Neural cell (in vitro differentiated cells): ENCODE measurements around the gene HDAC9. TPM values are rescaled to one million over a fixed set of nuclear protein-coding genes. Genes with fewer than 3 reads are reported as not detected.

Experiments used
- H2AFZ ChIP-seq: fragments of 200-600, 300-800 bp; sonication (generic), shearing (Covaris generic); 2 replicates; pipeline ENCODE4 v1.6.0; 2014; ENCODE audit warnings: low read depth, mild to moderate bottlenecking, antibody characterized with exemption, low read length, moderate library complexity
- H3F3A ChIP-seq: fragments of 200-600 bp; shearing (Covaris generic); 2 replicates; pipeline ENCODE4 v1.6.1; 2016; ENCODE audit warnings: mild to moderate bottlenecking, moderate library complexity, mixed read lengths, antibody characterized with exemption, low read length; ENCODE audit not compliant: insufficient read depth, poor library complexity, severe bottlenecking
- H3K27ac ChIP-seq: fragments of 200-600, 300-800 bp; sonication (generic), shearing (Covaris generic); 2 replicates; pipeline ENCODE4 v1.5.1; 2014; ENCODE audit warnings: mild to moderate bottlenecking, low read length, moderate library complexity
- H3K27me3 ChIP-seq: fragments of 300-800, 200-600 bp; sonication (generic), shearing (Covaris generic); 2 replicates; pipeline ENCODE4 v1.6.0; 2014; ENCODE audit warnings: mild to moderate bottlenecking, low read depth, low read length, moderate library complexity; ENCODE audit not compliant: insufficient read depth
- H3K36me3 ChIP-seq: fragments of 300-800, 200-600 bp; sonication (generic), shearing (Covaris generic); 2 replicates; pipeline ENCODE4 v1.5.1; 2014; ENCODE audit warnings: mild to moderate bottlenecking, antibody characterized with exemption, low read length, moderate library complexity; ENCODE audit not compliant: insufficient read depth
- H3K4me2 ChIP-seq: fragments of 300-800, 200-600 bp; sonication (generic), shearing (Covaris generic); 2 replicates; pipeline ENCODE4 v1.6.0; 2014; ENCODE audit warnings: mild to moderate bottlenecking, low read length
- H3K4me3 ChIP-seq: fragments of 300-800, 200-600 bp; sonication (generic), shearing (Covaris generic); 2 replicates; pipeline ENCODE4 v1.5.1; 2014; ENCODE audit warnings: mild to moderate bottlenecking, low read length, moderate library complexity
- H3K79me2 ChIP-seq: fragments of 200-600 bp; shearing (Covaris generic); replicated peaks from 2 replicates; pipeline ENCODE4 v1.6.0; 2014; ENCODE audit warnings: mild to moderate bottlenecking, low read length, moderate library complexity; ENCODE audit not compliant: insufficient read depth
- H3K9ac ChIP-seq: fragments of 300-800, 200-600 bp; sonication (generic), shearing (Covaris generic); 2 replicates; pipeline ENCODE4 v1.6.1; 2016; ENCODE audit warnings: mild to moderate bottlenecking, low read length, mixed read lengths
- H3K9me2 ChIP-seq: fragments of 200-600 bp; shearing (Covaris generic); 2 replicates; pipeline ENCODE4 v1.6.1; 2016; ENCODE audit warnings: mild to moderate bottlenecking, low read length, mixed read lengths; ENCODE audit not compliant: insufficient read depth
- H3K9me3 ChIP-seq: fragments of 200-600, 300-800 bp; sonication (generic), shearing (Covaris generic); 2 replicates; pipeline ENCODE4 v1.6.1; 2016; ENCODE audit warnings: mild to moderate bottlenecking, mixed run types, low read length, moderate library complexity, mixed read lengths
- H4K20me1 ChIP-seq: fragments of 200-600 bp; shearing (Covaris generic); 2 replicates; pipeline ENCODE4 v1.6.1; 2016; ENCODE audit warnings: mild to moderate bottlenecking, mixed run types; ENCODE audit not compliant: insufficient read depth
- EP300 ChIP-seq: fragments of 450-650 bp; conservative IDR thresholded peaks from 2 replicates; pipeline ENCODE4 v1.6.1; 2014; ENCODE audit warnings: antibody characterized with exemption, mild to moderate bottlenecking, moderate library complexity; ENCODE audit not compliant: poor library complexity, severe bottlenecking
- EZH2 ChIP-seq: fragments of 200-600, 300-800 bp; shearing (Covaris generic), sonication (generic); IDR thresholded peaks from 2 replicates; pipeline ENCODE4 v1.6.1; 2014; ENCODE audit warnings: antibody characterized with exemption, low read length, borderline replicate concordance, mild to moderate bottlenecking; ENCODE audit not compliant: insufficient read depth, poor library complexity, severe bottlenecking
- MXI1 ChIP-seq: fragments of 450-650 bp; conservative IDR thresholded peaks from 2 replicates; pipeline ENCODE4 v1.6.1; 2014; ENCODE audit warnings: antibody characterized with exemption, mild to moderate bottlenecking; ENCODE audit not compliant: poor library complexity, severe bottlenecking
- POLR2AphosphoS5 ChIP-seq: IDR thresholded peaks from 2 replicates; pipeline ENCODE4 v1.6.1; 2012
- RAD21 ChIP-seq: fragments of 450-650 bp; conservative IDR thresholded peaks from 2 replicates; pipeline ENCODE4 v1.6.1; 2014; ENCODE audit warnings: antibody characterized with exemption, mild to moderate bottlenecking, moderate library complexity
- REST ChIP-seq: IDR thresholded peaks from 2 replicates; pipeline ENCODE4 v1.6.1; 2012; ENCODE audit warnings: borderline replicate concordance
- SMC3 ChIP-seq: fragments of 450-650 bp; conservative IDR thresholded peaks from 2 replicates; pipeline ENCODE4 v1.6.1; 2014; ENCODE audit warnings: antibody characterized with exemption, mild to moderate bottlenecking, moderate library complexity; ENCODE audit not compliant: poor library complexity
- TAF1 ChIP-seq: IDR thresholded peaks from 2 replicates; pipeline ENCODE4 v1.6.1; 2012; ENCODE audit warnings: low read depth
- polyA plus RNA-seq: library from polyadenylated mRNA; depleted of rRNA; stranded (reverse); fragments of >200 nt; gene quantifications from 2 replicates; pipeline ENCODE4 v1.2.3, GENCODE V29; 2014
- TF ChIP-seq, protein P1 (sequence below): fragments of 450-650 bp; IDR thresholded peaks from 2 replicates; pipeline ENCODE4 v1.5.1; 2014; ENCODE audit warnings: antibody characterized with exemption, mild to moderate bottlenecking, moderate library complexity; ENCODE audit not compliant: poor library complexity, severe bottlenecking

Gene HDAC9
- polyA plus RNA-seq, 1 donor from 2014 or later, result 15.9 TPM

DNA sequence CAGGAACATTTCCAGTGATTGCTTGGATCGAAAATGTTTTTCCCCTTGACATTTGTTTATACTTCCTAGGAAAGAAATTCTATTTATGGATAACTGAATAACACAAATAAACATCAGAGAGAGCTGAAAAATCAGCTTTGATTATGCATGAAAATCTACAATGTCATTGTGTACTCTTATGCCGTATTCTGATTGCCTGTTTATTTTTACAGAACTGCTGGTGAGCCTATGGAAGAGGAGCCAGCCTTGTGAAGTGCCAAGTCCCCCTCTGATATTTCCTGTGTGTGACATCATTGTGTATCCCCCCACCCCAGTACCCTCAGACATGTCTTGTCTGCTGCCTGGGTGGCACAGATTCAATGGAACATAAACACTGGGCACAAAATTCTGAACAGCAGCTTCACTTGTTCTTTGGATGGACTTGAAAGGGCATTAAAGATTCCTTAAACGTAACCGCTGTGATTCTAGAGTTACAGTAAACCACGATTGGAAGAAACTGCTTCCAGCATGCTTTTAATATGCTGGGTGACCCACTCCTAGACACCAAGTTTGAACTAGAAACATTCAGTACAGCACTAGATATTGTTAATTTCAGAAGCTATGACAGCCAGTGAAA, 500.4 kb downstream of the HDAC9 start:
- Histone ChIP-seq H3F3A (no peaks in the 10 kb centered on the region), H3K79me2 (no peaks in the 10 kb centered on the region), H4K20me1 (no peaks in the 10 kb centered on the region), H2AFZ (no peak overlapping the region), H3K36me3 (no peaks in the 10 kb centered on the region), H3K9ac (no peak overlapping the region), H3K4me2 (no peak overlapping the region), H3K9me3 (no peaks in the 10 kb centered on the region), H3K4me3 (no peak overlapping the region), H3K9me2 (no peaks in the 10 kb centered on the region), H3K27ac (no peak overlapping the region), H3K27me3 (no peaks in the 10 kb centered on the region)
- TF ChIP-seq TAF1 (no peak), POLR2AphosphoS5 (no peak), EZH2 (no peak)

DNA sequence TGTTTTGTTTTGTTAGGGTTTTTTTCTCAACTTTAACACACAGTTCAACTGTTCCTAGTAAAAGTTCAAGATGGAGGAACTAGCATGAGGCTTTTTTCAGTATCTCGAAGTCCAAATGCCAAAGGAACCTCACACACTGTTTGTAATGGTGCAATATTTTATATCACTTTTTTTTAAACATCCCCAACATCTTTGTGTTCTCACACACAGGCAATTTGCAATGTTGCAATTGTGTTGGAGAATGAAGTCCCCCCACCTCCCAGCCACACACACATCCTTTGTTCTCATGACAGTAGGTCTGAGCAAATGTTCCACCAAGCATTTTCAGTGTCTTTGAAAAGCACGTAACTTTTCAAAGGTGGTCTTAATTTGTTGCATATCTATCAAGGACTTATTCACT, 501.0 kb downstream of the HDAC9 start:
- no peak overlapping the region for H2AFZ ChIP-seq
- H3K9me2 ChIP-seq, result no peaks in the 10 kb centered on the region
- no peaks in the 10 kb centered on the region for H3K79me2 ChIP-seq
- no peak overlapping the region for H3K9ac ChIP-seq
- H3K9me3 ChIP-seq, result no peaks in the 10 kb centered on the region
- H3K4me2 ChIP-seq, result no peak overlapping the region
- H3F3A ChIP-seq, result no peaks in the 10 kb centered on the region
- no peaks in the 10 kb centered on the region for H3K27me3 ChIP-seq
- H3K36me3 ChIP-seq, result no peaks in the 10 kb centered on the region
- no peak overlapping the region for H3K4me3 ChIP-seq
- TF ChIP-seq EZH2 (no peak), MXI1 (no peak), RAD21 (no peak), SMC3 (no peak), POLR2AphosphoS5 (no peak), REST (no peak), TAF1 (no peak), EP300 (no peak)
- TF ChIP-seq, protein P1, sequence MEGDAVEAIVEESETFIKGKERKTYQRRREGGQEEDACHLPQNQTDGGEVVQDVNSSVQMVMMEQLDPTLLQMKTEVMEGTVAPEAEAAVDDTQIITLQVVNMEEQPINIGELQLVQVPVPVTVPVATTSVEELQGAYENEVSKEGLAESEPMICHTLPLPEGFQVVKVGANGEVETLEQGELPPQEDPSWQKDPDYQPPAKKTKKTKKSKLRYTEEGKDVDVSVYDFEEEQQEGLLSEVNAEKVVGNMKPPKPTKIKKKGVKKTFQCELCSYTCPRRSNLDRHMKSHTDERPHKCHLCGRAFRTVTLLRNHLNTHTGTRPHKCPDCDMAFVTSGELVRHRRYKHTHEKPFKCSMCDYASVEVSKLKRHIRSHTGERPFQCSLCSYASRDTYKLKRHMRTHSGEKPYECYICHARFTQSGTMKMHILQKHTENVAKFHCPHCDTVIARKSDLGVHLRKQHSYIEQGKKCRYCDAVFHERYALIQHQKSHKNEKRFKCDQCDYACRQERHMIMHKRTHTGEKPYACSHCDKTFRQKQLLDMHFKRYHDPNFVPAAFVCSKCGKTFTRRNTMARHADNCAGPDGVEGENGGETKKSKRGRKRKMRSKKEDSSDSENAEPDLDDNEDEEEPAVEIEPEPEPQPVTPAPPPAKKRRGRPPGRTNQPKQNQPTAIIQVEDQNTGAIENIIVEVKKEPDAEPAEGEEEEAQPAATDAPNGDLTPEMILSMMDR, result no peak
- no peak overlapping the region for H3K27ac ChIP-seq
- no peaks in the 10 kb centered on the region for H4K20me1 ChIP-seq
